Stomach (tissue), 4 donors: ENCODE data around the gene MND1.

Source experiments
- EP300 ChIP-seq: sonication (generic); formaldehyde crosslinking; IDR thresholded peaks from one replicate; pipeline ENCODE4 v1.6.1; 2017; ENCODE audit warnings: antibody characterized with exemption
- POLR2AphosphoS5 ChIP-seq, 3 donors: sonication (generic); formaldehyde crosslinking; IDR thresholded peaks; one replicate each; pipeline ENCODE4 v1.6.1; 2016; ENCODE audit warnings: antibody characterized with exemption in 3 of 3
- TF ChIP-seq, protein P1 (sequence below), 7 experiments: fragments of 450-650 bp in 4 of 7; fragments of 200-600 bp in 3 of 7; sonication (generic) in 3 of 7; IDR thresholded peaks; one replicate each; pipeline ENCODE4 v1.5.1; 2016 to 2019; ENCODE audit warnings: antibody characterized with exemption in 7 of 7, control low read depth in 2 of 7, mild to moderate bottlenecking in 1 of 7

GRCh38 chr4:153439831-153440230 is 95.3 kb downstream of the MND1 start:
- TF ChIP-seq, protein P1, sequence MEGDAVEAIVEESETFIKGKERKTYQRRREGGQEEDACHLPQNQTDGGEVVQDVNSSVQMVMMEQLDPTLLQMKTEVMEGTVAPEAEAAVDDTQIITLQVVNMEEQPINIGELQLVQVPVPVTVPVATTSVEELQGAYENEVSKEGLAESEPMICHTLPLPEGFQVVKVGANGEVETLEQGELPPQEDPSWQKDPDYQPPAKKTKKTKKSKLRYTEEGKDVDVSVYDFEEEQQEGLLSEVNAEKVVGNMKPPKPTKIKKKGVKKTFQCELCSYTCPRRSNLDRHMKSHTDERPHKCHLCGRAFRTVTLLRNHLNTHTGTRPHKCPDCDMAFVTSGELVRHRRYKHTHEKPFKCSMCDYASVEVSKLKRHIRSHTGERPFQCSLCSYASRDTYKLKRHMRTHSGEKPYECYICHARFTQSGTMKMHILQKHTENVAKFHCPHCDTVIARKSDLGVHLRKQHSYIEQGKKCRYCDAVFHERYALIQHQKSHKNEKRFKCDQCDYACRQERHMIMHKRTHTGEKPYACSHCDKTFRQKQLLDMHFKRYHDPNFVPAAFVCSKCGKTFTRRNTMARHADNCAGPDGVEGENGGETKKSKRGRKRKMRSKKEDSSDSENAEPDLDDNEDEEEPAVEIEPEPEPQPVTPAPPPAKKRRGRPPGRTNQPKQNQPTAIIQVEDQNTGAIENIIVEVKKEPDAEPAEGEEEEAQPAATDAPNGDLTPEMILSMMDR (IDR thresholded peaks at IDR 0.05) = no peak
- TF ChIP-seq POLR2AphosphoS5 (IDR thresholded peaks at IDR 0.05) (no peak), EP300 (no peak)
